Naive B cell (primary cell): ENCODE results near the gene FGFR2. TPM values are rescaled to one million over a fixed set of nuclear protein-coding genes. Genes with fewer than 3 reads are reported as not detected.
"Not testable (repeated sequence)": the region's sequence is repeated elsewhere in the genome, so short reads cannot be mapped to it uniquely, and the experiment has no call there.

Experiments
- ATAC-seq, 2 donors: fragments of 150-1000 bp; cut with Tn5 transposase; 2 replicates each; pipeline ENCODE4 v1.10.0; 2021; ENCODE audit warnings: low read depth in 2 of 2, mild to moderate bottlenecking in 2 of 2, moderate library complexity in 2 of 2
- DNase-seq: peaks from one replicate; pipeline ENCODE4 v3.0.0; 2022
- H3K27ac Mint-ChIP-seq, 6 donors: one replicate each; pipeline ENCODE4 v1.8.0; 2020 to 2022; ENCODE audit warnings: mild to moderate bottlenecking in 6 of 6, mixed read lengths in 6 of 6, moderate library complexity in 5 of 6, inconsistent platforms in 2 of 6
- H3K27me3 Mint-ChIP-seq, 3 donors: one replicate each; pipeline ENCODE4 v1.8.0; 2021 to 2022; ENCODE audit warnings: mixed read lengths in 3 of 3, mild to moderate bottlenecking in 1 of 3
- H3K36me3 Mint-ChIP-seq, 2 donors: one replicate each; pipeline ENCODE4 v1.8.0; 2020 to 2022; ENCODE audit warnings: mixed read lengths in 2 of 2, inconsistent platforms in 1 of 2, mild to moderate bottlenecking in 1 of 2
- H3K4me1 Mint-ChIP-seq, 3 donors: one replicate each; pipeline ENCODE4 v1.8.0; 2020 to 2022; ENCODE audit warnings: mixed read lengths in 3 of 3, inconsistent platforms in 1 of 3, mild to moderate bottlenecking in 1 of 3, moderate library complexity in 1 of 3
- H3K4me3 Mint-ChIP-seq, 8 donors: one replicate each; pipeline ENCODE4 v1.8.0; 2020 to 2022; ENCODE audit warnings: mild to moderate bottlenecking in 8 of 8, mixed read lengths in 8 of 8, moderate library complexity in 8 of 8, inconsistent platforms in 2 of 8
- H3K9me3 Mint-ChIP-seq, 7 donors: one replicate each; pipeline ENCODE4 v1.8.0; 2020 to 2022; ENCODE audit warnings: mixed read lengths in 7 of 7, mild to moderate bottlenecking in 5 of 7, inconsistent platforms in 2 of 7, moderate library complexity in 1 of 7
- polyA plus RNA-seq, 6 donors: library from polyadenylated mRNA; unstranded; fragments of 300-500 nt; fragmentation: Illumina TruSeq; gene quantifications; one replicate each; pipeline ENCODE4 v1.2.3, GENCODE V29; 2021; ENCODE audit warnings: low read depth in 6 of 6

FGFR2 gene
- polyA plus RNA-seq, 6 donors from 2014 or later: not detected

- Mint-ChIP-seq H3K4me1 (peaks cover 0 to 6% (median 0%) of the 10 kb centered on the region in 3 donors), H3K4me3 (peak overlapping the region in 1 of 8 donors; percentile 9), H3K27ac (no peak overlapping the region), H3K9me3 (peaks cover 0 to 8% (median 1%) of the 10 kb centered on the region in 7 donors), H3K36me3 (no peaks in the 10 kb centered on the region), H3K27me3 (no peaks in the 10 kb centered on the region)
- ATAC-seq: no peak
- no peak for DNase-seq
Observed at GRCh38 chr10:121531076-121531829, 67.0 kb downstream of the FGFR2 start.

GRCh38 chr10:121530481-121531075, 67.7 kb downstream of the FGFR2 start:
- Mint-ChIP-seq H3K4me1 (peaks cover 0 to 7% (median 0%) of the 10 kb centered on the region in 3 donors), H3K36me3 (no peaks in the 10 kb centered on the region), H3K27ac (no peak overlapping the region), H3K4me3 (peak overlapping the region in 1 of 8 donors; percentile 9), H3K9me3 (peaks cover 0 to 8% (median 0%) of the 10 kb centered on the region in 7 donors), H3K27me3 (no peaks in the 10 kb centered on the region)
- ATAC-seq (no peak), DNase-seq (no peak)

- no peaks in the 10 kb centered on the region for H3K36me3 Mint-ChIP-seq
- no peak for ATAC-seq
- no peak overlapping the region for H3K4me3 Mint-ChIP-seq
- no peak overlapping the region for H3K27ac Mint-ChIP-seq
- peaks cover 0 to 3% (median 0%) of the 10 kb centered on the region in 3 donors for H3K27me3 Mint-ChIP-seq
- DNase-seq: no peak
- peaks cover 0 to 3% (median under 1%) of the 10 kb centered on the region in 7 donors for H3K9me3 Mint-ChIP-seq
- H3K4me1 Mint-ChIP-seq: peaks cover 0 to 7% (median 0%) of the 10 kb centered on the region in 3 donors
Observed at GRCh38 chr10:121527690-121528089, 70.6 kb downstream of the FGFR2 start.

- Mint-ChIP-seq H3K27ac (no peak overlapping the region), H3K36me3 (no peaks in the 10 kb centered on the region), H3K4me3 (peak overlapping the region in 1 of 8 donors; percentile 18), H3K9me3 (peaks cover 0 to 4% (median 2%) of the 10 kb centered on the region in 7 donors), H3K4me1 (peaks cover 0 to 7% (median 0%) of the 10 kb centered on the region in 3 donors), H3K27me3 (peaks cover 0 to 3% (median 0%) of the 10 kb centered on the region in 3 donors)
- no peak for ATAC-seq
- no peak for DNase-seq
Observed at GRCh38 chr10:121526801-121527221, 71.4 kb downstream of the FGFR2 start.

- no peak overlapping the region for H3K27ac Mint-ChIP-seq
- no peak for ATAC-seq
Observed at GRCh38 chr10:121526135-121526790, 72.0 kb downstream of the FGFR2 start.

GRCh38 chr10:121525251-121526134, 72.8 kb downstream of the FGFR2 start:
- H3K9me3 Mint-ChIP-seq: peaks cover 0 to 11% (median 2%) of the 10 kb centered on the region in 7 donors
- H3K36me3 Mint-ChIP-seq: no peaks in the 10 kb centered on the region
- no peak overlapping the region for H3K4me3 Mint-ChIP-seq
- peaks cover 0 to 3% (median 0%) of the 10 kb centered on the region in 3 donors for H3K27me3 Mint-ChIP-seq
- H3K4me1 Mint-ChIP-seq: peaks cover 0 to 7% (median 0%) of the 10 kb centered on the region in 3 donors
- no peak for DNase-seq
- no peak overlapping the region for H3K27ac Mint-ChIP-seq
- ATAC-seq: no peak

More at GRCh38 chr10:121526135-121526790, 72.0 kb downstream of the FGFR2 start:
- Mint-ChIP-seq H3K27me3 (peaks cover 0 to 3% (median 0%) of the 10 kb centered on the region in 3 donors), H3K4me1 (peaks cover 0 to 7% (median 0%) of the 10 kb centered on the region in 3 donors), H3K9me3 (peaks cover 0 to 5% (median 2%) of the 10 kb centered on the region in 7 donors), H3K4me3 (no peak overlapping the region), H3K36me3 (no peaks in the 10 kb centered on the region)
- DNase-seq: no peak

- Mint-ChIP-seq H3K27ac (no peak overlapping the region), H3K36me3 (no peaks in the 10 kb centered on the region), H3K4me1 (peaks cover 0 to 7% (median 0%) of the 10 kb centered on the region in 3 donors), H3K4me3 (no peak overlapping the region), H3K27me3 (peaks cover 0 to 3% (median 0%) of the 10 kb centered on the region in 3 donors), H3K9me3 (peaks cover 0 to 11% (median 2%) of the 10 kb centered on the region in 7 donors)
- DNase-seq (no peak), ATAC-seq (no peak)
Observed at GRCh38 chr10:121524157-121524817, 74.0 kb downstream of the FGFR2 start.

- Mint-ChIP-seq H3K27ac (no peak overlapping the region), H3K4me1 (peaks cover 0 to 7% (median 0%) of the 10 kb centered on the region in 3 donors), H3K4me3 (no peak overlapping the region), H3K9me3 (peaks cover 0 to 11% (median 2%) of the 10 kb centered on the region in 7 donors), H3K27me3 (peaks cover 0 to 3% (median 0%) of the 10 kb centered on the region in 3 donors), H3K36me3 (no peaks in the 10 kb centered on the region)
- DNase-seq: no peak
- no peak for ATAC-seq
Observed at GRCh38 chr10:121522831-121523230, 75.4 kb downstream of the FGFR2 start.

- H3K4me3 Mint-ChIP-seq: no peak overlapping the region
- H3K9me3 Mint-ChIP-seq: peaks cover 0 to 11% (median 2%) of the 10 kb centered on the region in 7 donors
- H3K27me3 Mint-ChIP-seq: peaks cover 0 to 3% (median 0%) of the 10 kb centered on the region in 3 donors
- ATAC-seq (no peak), DNase-seq (no peak)
- no peaks in the 10 kb centered on the region for H3K36me3 Mint-ChIP-seq
- H3K27ac Mint-ChIP-seq: no peak overlapping the region
- peaks cover 0 to 7% (median 0%) of the 10 kb centered on the region in 3 donors for H3K4me1 Mint-ChIP-seq
Observed at GRCh38 chr10:121521794-121522556, 76.3 kb downstream of the FGFR2 start.

GRCh38 chr10:121520526-121520925, 77.7 kb downstream of the FGFR2 start:
- peaks cover 0 to 11% (median 2%) of the 10 kb centered on the region in 7 donors for H3K9me3 Mint-ChIP-seq
- not testable (repeated sequence) for H3K4me1 Mint-ChIP-seq, ATAC-seq, H3K4me3 Mint-ChIP-seq, H3K36me3 Mint-ChIP-seq, H3K27me3 Mint-ChIP-seq, H3K27ac Mint-ChIP-seq, DNase-seq

GRCh38 chr10:121519901-121520493, 78.2 kb downstream of the FGFR2 start:
- H3K27me3 Mint-ChIP-seq: peaks cover 0 to under 1% (median 0%) of the 10 kb centered on the region in 3 donors
- no peaks in the 10 kb centered on the region for H3K4me1 Mint-ChIP-seq
- no peaks in the 10 kb centered on the region for H3K36me3 Mint-ChIP-seq
- no peak for DNase-seq
- no peak for ATAC-seq
- peaks cover 0 to 11% (median 2%) of the 10 kb centered on the region in 7 donors for H3K9me3 Mint-ChIP-seq
- no peak overlapping the region for H3K27ac Mint-ChIP-seq
- H3K4me3 Mint-ChIP-seq: no peak overlapping the region
